ENCODE results near the gene C6orf47. TPM values are rescaled to one million over a fixed set of nuclear protein-coding genes. Genes with fewer than 3 reads are reported as not detected.

The C6orf47 gene
- total and polyA plus RNA-seq, 2 of the 13 experiments (the other 11 are each of a cell fraction or from before 2014, with no cell fraction given), result 1.7 to 18.1 TPM

DNA sequence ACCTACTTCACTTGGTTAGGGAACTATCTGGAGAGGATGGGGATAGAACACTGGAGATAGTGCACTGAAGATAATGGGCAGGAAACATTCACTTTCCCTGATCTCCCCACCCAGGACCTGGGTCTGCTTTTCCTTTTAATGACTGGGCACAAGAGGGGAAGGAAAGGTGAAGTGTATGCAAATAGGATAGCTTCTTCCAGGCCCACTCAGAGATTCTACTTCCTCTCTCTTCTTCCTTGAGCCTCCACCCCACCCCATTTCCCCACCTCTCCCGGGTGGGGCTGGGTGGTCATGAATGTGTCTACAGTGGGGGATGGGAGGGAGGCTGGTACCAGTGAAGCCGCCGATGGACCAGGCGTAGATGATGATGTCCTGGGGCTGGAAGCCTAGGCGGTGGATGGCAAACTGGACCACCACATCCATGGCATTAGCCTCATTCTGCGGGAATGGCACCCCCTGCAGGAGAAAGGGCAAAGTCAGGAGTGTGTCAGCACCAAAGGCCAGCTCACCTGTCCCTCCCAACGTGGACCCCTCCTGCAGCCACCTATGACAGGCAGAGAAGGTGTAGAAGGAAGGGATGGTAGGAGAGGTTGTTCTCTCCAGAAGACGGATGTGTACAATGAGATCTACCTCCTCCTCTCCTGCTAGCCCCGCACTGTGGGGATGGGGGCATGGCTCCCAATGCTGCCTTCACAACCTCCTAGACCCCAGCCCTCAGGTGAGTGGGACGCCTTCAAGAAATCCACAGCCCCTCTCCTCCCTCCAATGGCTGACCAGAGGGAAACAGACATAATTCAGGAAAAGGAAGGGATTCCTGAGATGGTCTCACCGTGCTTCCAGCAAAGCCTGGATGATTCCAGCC is 28.9 kb upstream of the C6orf47 start:
- BruUV-seq (replicated peaks), result no TSS peak

More for the DNA sequence above, 28.9 kb upstream of the C6orf47 start:
- FAIRE-seq (no peak), ATAC-seq (peak; percentile 69), DNase-seq (ENCODE audit: low spot score) (no peak)
- intact Hi-C loops (cut with micrococcal nuclease; ENCODE audit: unreplicated experiment) (no loop called here), in situ Hi-C loops (cut with HindIII; ENCODE audit: extremely low pct_ligation_motif_present, low pct_unique_long_range_greater_than_20kb) (no loop called here)
- Histone ChIP-seq H2AFZ (ENCODE audit: low read length) (no peak overlapping the region), H3K79me2 (ENCODE audit: insufficient read depth, low read length) (no peaks in the 10 kb centered on the region), H3K4me2 (ENCODE audit: low read depth, low read length) (no peak overlapping the region), H3K36me3 (replicated peaks in 1 of 2; ENCODE audit: control insufficient read depth in 1 of 2, insufficient read depth in 2 of 2, low read length in 2 of 2) (peaks cover 54 to 64% of the 10 kb centered on the region in 2 experiments), H4K20me1 (ENCODE audit: insufficient read depth, low read length) (no peaks in the 10 kb centered on the region), H3K4me3 (replicated peaks in 1 of 3; ENCODE audit: insufficient read depth in 1 of 3, low read depth in 2 of 3, low read length in 3 of 3) (no peak overlapping the region), H3K4me1 (ENCODE audit: insufficient read depth, low read length) (peaks cover 12% of the 10 kb centered on the region; the same call in 1 of the 2 replicates), H3K9ac (ENCODE audit: insufficient read depth, low read depth, low read length) (no peak overlapping the region), H3K9me3 (ENCODE audit: low read length) (no peaks in the 10 kb centered on the region), H3K27ac (ENCODE audit: extremely low read length, insufficient read depth, low read length) (no peak overlapping the region), H3K27me3 (ENCODE audit: control insufficient read depth in 1 of 2, insufficient read depth in 2 of 2, low read length in 2 of 2) (no peaks in the 10 kb centered on the region)
- TF ChIP-seq ZNF768 (CRISPR knock-in tag; IDR thresholded peaks at IDR 0.05), result peak; percentile 20; the same call in 1 of the 2 replicates
- no peak for TF ChIP-seq ZNF781 (CRISPR knock-in tag; IDR thresholded peaks at IDR 0.05; ENCODE audit: borderline replicate concordance, not compliant biosample characterization)
- TF ChIP-seq CBX2 (IDR thresholded peaks at IDR 0.05; ENCODE audit: low read depth, low read length), result no peak
- no peak for TF ChIP-seq CBX2 (CRISPR knock-in tag; IDR thresholded peaks at IDR 0.05; ENCODE audit: low read depth)
- TF ChIP-seq RAD21 (CRISPR knock-in tag; IDR thresholded peaks at IDR 0.05), result peak; percentile 41; the same call in 1 of the 2 replicates
- TF ChIP-seq, protein P1, sequence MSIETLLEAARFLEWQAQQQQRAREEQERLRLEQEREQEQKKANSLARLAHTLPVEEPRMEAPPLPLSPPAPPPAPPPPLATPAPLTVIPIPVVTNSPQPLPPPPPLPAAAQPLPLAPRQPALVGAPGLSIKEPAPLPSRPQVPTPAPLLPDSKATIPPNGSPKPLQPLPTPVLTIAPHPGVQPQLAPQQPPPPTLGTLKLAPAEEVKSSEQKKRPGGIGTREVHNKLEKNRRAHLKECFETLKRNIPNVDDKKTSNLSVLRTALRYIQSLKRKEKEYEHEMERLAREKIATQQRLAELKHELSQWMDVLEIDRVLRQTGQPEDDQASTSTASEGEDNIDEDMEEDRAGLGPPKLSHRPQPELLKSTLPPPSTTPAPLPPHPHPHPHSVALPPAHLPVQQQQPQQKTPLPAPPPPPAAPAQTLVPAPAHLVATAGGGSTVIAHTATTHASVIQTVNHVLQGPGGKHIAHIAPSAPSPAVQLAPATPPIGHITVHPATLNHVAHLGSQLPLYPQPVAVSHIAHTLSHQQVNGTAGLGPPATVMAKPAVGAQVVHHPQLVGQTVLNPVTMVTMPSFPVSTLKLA (IDR thresholded peaks at IDR 0.05), result no peak
- TF ChIP-seq ZSCAN22 (CRISPR knock-in tag; IDR thresholded peaks at IDR 0.05), result no peak
- TF ChIP-seq, protein P2, sequence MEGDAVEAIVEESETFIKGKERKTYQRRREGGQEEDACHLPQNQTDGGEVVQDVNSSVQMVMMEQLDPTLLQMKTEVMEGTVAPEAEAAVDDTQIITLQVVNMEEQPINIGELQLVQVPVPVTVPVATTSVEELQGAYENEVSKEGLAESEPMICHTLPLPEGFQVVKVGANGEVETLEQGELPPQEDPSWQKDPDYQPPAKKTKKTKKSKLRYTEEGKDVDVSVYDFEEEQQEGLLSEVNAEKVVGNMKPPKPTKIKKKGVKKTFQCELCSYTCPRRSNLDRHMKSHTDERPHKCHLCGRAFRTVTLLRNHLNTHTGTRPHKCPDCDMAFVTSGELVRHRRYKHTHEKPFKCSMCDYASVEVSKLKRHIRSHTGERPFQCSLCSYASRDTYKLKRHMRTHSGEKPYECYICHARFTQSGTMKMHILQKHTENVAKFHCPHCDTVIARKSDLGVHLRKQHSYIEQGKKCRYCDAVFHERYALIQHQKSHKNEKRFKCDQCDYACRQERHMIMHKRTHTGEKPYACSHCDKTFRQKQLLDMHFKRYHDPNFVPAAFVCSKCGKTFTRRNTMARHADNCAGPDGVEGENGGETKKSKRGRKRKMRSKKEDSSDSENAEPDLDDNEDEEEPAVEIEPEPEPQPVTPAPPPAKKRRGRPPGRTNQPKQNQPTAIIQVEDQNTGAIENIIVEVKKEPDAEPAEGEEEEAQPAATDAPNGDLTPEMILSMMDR (CRISPR knock-in tag; IDR thresholded peaks at IDR 0.05), result peak; percentile 69
- no peak for TF ChIP-seq ZNF589 (CRISPR knock-in tag; conservative IDR thresholded peaks at IDR 0.05)
- no peak for TF ChIP-seq TEAD2 (CRISPR knock-in tag; IDR thresholded peaks at IDR 0.05)
- no peak for TF ChIP-seq CENPT (CRISPR knock-in tag; IDR thresholded peaks at IDR 0.05; ENCODE audit: low read depth)
- TF ChIP-seq, protein P3, sequence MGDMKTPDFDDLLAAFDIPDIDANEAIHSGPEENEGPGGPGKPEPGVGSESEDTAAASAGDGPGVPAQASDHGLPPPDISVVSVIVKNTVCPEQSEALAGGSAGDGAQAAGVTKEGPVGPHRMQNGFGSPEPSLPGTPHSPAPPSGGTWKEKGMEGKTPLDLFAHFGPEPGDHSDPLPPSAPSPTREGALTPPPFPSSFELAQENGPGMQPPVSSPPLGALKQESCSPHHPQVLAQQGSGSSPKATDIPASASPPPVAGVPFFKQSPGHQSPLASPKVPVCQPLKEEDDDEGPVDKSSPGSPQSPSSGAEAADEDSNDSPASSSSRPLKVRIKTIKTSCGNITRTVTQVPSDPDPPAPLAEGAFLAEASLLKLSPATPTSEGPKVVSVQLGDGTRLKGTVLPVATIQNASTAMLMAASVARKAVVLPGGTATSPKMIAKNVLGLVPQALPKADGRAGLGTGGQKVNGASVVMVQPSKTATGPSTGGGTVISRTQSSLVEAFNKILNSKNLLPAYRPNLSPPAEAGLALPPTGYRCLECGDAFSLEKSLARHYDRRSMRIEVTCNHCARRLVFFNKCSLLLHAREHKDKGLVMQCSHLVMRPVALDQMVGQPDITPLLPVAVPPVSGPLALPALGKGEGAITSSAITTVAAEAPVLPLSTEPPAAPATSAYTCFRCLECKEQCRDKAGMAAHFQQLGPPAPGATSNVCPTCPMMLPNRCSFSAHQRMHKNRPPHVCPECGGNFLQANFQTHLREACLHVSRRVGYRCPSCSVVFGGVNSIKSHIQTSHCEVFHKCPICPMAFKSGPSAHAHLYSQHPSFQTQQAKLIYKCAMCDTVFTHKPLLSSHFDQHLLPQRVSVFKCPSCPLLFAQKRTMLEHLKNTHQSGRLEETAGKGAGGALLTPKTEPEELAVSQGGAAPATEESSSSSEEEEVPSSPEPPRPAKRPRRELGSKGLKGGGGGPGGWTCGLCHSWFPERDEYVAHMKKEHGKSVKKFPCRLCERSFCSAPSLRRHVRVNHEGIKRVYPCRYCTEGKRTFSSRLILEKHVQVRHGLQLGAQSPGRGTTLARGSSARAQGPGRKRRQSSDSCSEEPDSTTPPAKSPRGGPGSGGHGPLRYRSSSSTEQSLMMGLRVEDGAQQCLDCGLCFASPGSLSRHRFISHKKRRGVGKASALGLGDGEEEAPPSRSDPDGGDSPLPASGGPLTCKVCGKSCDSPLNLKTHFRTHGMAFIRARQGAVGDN (CRISPR knock-in tag; IDR thresholded peaks at IDR 0.05), result 0 out of 2 replicates have a peak, but pooled peaks have one; percentile 12
- TF ChIP-seq STAG1 (CRISPR knock-in tag; IDR thresholded peaks at IDR 0.05), result peak; percentile 34; the same call in 1 of the 2 replicates
- TF ChIP-seq MXI1 (IDR thresholded peaks at IDR 0.05; ENCODE audit: borderline replicate concordance, low read depth, low read length), result no peak
- no peak for TF ChIP-seq SMAD3 (CRISPR knock-in tag; IDR thresholded peaks at IDR 0.05)
- ChIA-PET CTCF (ENCODE audit: low intra/inter-chr PET ratio, low total read pairs) (interaction anchor here (0.8 to 1.2 kb wide), 2 partner anchors 9 to 84 kb away, joined by 3 to 5 read pairs; partner anchors contain the start of gene LY6G5C), POLR2A (interaction anchor here (0.5 kb wide), 1 partner anchor 68 kb away, joined by 3 read pairs; no protein-coding TSS in a partner anchor)
- WGBS (ENCODE audit: low lambda C conversion rate), result 89% methylated on average over 10 of the region's 11 CpGs

Measured in HepG2 (cell line).